Hematopoietic multipotent progenitor cell treated with erythropoietin and hydrocortisone succinate and interleukin-3 and kit ligand, for 8 days (in vitro differentiated cells): ENCODE data around the gene MARK3.
A peak's percentile ranks its signal among the peaks of the same experiment; 100 is the strongest.

ENCODE experiments used
- DNase-seq: peaks from one replicate; pipeline ENCODE4 v3.0.0-alpha.2; 2015

The MARK3 gene

DNA sequence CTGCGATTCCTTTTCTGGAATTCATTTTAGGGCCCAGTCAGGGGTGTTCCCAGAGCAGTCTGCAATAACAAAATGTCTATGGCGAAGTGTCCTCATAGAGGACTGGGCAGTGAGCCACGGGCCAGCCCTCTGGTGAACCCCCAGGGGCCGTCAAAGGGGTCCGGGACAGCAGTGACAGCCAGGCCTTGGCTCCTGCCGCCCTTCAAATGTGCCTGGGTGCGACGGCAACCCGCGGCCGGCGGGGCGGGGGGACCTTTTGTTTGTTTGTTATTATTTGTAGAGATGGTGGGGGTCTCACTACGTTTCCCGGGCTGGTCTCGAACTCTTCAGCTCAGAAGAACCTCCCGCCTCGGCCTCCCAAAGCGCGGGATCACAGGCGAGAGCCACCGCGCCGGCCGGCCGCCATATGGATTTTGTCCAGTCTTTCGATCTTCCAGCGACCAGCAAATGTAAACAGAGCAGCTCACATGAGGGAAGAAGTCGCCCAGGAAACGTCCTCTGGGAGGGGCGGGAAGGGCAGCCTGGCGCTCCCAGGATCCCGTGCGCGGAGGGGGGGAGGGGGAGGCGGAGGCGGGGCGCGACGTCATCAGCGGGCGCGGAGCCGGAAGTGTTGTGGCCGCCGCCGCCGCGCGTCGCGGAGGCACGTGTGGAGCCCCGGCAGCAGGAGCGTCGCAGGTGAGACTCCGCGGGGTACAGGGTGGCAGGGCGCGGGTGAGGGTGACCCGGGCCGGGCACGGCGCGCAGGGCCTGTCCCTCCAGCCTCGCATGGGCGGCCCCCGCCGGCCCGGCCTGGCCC lies 143.6 kb downstream of the MARK3 start, which contains the start of gene TRMT61A:
Gene TRMT61A (plus strand): TSS at position 610 of the 796 bp plus-strand sequence. CDS start 783 bp downstream, outside the sequence.
- peak; percentile 85 for DNase-seq

DNA sequence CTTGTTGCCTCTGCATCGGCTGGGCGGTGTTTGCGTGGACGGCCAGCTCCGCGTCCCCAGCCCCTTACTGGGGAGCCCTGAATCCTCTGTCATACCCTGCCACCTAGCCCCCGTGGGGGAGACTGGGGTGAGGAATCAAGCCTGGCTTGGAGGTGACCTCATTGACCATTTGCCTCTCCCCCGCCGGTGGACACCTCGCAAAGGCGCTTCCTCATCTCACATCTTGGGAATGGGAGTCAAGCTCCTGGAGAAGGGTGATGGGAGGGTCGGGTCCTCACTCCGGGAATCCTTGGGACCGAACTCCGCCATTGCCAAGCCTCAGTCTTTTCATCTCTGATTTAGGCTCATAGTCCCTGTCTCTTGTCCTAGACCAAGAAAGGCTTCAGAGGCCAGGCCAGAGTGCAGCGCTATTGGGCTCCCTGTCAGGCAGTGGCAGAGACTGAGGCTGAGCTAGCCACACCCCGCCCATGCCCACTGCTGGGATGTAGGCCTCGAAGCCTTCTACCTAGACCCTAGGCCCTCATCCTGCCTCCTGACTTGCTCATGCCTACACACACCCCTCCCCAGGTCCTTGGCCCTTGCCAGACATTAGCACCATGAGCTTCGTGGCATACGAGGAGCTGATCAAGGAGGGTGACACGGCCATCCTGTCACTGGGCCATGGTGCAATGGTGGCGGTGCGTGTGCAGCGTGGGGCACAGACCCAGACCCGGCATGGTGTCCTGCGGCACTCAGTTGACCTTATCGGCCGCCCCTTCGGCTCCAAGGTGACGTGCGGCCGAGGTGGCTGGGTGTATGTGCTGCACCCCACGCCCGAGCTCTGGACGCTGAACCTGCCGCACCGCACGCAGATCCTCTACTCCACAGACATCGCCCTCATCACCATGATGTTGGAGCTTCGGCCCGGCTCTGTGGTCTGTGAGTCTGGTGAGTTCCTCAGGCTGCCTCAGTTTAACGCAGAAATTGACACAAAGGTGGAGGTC lies 144.5 kb downstream of the MARK3 start:
- DNase-seq = no peak

GRCh38 chr14:103530390-103530789 lies 145.2 kb downstream of the MARK3 start:
- peak; percentile 50 for DNase-seq

- no peak for DNase-seq
Observed at GRCh38 chr14:103530831-103531230, 145.6 kb downstream of the MARK3 start.

DNA sequence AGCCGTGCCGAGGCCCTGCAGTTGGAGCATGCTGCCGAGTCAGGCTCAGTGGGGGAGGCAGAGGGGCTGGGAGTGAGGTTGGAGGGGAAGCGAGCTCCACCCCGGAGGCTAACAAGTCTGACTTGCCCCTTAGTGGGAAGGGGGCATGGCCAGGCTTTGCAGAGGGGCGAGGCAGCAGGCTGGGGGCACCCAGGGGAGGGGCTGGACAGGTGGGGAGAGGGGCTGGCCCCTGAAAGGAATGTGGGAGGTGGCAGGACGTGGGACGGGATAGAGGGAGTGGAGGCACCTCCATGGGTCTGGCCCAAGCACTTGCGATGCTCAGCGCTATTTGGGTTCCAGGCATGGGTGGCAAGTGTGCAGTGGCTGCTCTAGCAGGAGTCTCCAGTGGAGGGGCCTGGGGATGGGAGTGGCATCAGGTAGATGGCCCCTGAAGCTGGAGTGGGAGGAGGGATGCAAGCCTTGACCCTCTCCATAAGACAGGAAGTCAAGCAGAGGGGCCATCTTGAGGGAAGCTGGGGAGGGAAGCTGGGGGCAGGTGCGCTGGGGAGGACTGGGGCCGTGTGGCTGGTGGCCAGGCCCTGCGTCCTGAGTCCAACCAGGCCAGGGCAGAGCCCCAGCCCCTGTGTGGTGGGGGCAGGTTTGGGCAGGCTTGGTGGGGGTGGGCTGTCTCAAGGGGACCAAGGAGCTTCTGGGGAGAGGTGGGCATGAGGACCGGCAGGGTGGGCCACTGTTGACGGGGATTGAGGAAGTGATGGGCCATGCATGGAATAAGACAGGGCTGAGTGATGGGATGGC lies 146.4 kb downstream of the MARK3 start:
- no peak for DNase-seq

DNA sequence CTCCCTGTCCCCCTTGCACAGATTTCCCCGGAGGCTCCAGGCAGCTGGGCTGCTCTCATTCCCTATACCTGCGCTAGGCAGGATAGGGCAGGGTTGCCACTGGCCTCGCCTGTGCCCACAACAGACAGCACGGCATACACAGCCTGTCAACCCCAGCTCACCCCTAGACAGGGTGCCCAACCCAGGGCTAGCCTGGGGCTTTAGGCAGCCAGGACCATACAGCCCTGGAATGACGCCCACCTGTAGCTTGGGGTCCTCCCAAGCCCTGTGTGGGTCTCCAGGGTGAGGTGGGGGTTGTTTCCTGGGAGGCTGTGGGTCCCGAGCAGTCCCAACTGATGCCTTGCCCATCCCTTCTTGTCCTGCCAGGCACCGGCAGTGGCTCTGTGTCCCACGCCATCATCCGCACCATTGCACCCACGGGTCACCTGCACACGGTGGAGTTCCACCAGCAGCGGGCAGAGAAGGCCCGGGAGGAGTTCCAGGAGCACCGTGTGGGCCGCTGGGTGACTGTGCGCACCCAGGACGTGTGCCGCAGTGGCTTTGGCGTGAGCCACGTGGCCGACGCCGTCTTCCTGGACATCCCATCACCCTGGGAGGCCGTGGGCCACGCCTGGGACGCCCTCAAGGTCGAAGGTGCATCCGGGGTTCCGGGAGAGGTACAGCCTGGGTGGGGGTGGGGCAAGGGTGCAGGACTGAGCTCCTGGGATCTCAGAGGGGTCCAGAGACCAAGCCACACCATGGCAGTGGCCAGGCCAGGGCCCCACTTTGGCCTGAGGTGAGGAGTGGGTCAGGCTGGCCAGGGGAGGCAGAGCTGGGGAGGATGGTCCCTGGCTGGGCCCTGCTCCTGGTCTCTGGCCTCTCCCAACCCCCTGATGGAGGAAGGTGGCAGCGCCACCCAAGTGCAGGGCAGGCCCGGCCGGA lies 147.3 kb downstream of the MARK3 start:
- no peak for DNase-seq

DNA sequence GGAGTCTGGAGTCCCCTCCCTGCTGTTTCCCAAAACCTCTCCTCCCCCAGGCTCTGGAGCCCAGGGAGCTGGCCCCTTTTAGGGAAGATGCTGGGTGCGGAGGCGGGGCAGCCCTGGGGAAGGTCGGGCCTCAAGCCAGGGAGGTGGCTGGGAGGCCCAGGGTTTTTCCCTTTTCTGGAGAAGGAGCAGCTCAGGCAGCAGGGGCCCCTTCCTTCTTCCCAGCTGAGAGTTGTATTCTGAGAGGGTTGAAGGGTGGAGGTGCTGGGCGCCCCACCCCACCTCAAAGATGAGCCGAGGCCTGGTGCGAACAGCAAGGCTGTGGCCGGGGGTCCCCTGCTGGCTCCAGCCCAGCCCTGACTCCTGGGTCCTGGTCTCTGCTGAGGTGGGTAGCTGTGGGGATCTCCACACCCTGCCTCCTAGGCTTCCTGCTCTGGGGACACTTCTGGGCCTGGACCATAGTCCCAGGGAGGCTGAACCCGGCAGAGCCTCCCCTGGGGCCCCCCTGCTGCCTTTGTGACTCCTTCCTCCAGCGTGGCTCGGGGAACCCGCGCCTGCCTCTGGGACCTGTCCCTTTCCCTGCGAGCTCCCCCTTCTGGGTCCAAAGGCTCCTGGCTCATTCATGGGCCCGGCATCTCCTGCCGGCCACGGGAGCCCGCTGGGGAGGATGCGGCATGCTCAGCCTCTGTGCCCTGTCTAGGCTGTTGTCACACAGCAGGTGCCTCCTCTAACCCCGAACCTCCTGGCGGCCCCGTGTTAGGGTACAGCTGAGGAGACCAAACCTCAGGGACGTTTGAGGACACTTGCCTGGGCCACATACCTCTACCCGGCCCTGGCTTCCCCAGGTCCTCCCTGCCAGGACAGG lies 148.2 kb downstream of the MARK3 start:
- no peak for DNase-seq

DNA sequence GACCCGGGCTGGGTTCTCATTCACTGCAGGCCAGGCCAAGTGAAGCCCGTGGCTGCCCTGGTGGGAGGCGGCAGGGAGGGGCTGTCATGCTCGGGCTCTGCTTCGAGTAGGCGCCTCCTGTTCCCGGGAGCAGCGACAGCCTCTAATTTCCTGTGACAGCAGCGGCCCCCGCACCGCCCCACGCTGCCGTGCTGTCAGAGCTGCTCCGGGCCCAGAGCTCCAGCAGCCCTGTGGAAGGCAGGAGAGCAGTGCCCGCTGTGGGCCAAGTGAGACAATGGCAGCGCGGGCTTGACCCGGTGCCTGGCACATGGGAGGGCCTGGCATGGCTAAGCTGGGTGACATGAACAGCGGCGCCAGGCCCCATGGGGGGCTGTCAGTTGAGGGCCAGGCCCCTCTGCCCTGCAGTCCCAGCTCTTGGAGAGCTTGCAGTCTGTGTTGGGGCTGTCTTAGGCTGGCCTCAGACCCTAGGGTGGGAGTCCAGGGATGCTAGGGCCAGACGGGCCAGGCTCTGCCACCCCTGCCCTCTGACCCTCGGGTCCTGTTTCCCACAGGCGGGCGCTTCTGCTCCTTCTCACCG lies 148.9 kb downstream of the MARK3 start:
- no peak for DNase-seq

DNA sequence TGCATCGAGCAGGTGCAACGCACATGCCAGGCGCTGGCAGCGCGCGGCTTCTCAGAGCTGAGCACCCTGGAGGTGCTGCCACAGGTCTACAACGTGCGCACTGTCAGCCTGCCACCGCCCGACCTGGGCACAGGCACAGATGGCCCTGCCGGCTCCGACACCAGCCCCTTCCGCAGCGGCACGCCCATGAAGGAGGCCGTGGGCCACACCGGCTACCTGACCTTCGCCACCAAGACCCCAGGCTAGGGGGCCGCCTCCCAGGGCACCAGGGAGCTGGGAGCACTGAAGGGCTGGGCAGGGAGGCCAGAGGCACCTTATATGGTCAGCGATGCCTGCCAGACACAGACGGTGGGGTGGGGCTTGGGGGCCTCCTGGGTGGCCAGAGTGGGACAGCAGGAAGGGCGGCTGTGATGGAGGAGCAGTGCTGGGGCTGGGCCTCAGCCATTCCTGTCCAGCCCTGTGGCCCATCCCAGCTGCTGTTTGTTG lies 149.4 kb downstream of the MARK3 start:
- no peak for DNase-seq

GRCh38 chr14:103535081-103535890 lies 150.1 kb downstream of the MARK3 start:
- no peak for DNase-seq

GRCh38 chr14:103535891-103536565 lies 150.8 kb downstream of the MARK3 start:
- no peak for DNase-seq

DNA sequence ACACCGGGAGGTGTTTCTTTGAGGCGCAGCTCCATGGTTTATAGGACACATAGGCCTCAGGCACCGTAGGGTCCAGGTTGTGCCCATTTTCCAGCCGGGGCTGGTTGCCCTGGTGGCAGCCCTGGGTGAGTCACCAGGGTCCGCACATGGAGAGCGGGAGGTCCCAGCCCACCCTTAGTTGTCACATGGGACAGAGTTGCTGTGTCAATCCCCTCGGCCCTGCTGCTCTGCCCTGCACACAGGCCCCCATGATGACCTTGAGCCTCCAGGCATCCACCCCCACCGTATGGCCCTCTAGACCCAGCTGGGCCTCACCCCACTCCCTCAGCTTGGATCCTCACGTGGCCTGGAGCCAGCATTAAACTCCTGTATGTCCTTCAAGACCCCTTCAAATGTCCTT lies 151.5 kb downstream of the MARK3 start:
- no peak for DNase-seq

DNA sequence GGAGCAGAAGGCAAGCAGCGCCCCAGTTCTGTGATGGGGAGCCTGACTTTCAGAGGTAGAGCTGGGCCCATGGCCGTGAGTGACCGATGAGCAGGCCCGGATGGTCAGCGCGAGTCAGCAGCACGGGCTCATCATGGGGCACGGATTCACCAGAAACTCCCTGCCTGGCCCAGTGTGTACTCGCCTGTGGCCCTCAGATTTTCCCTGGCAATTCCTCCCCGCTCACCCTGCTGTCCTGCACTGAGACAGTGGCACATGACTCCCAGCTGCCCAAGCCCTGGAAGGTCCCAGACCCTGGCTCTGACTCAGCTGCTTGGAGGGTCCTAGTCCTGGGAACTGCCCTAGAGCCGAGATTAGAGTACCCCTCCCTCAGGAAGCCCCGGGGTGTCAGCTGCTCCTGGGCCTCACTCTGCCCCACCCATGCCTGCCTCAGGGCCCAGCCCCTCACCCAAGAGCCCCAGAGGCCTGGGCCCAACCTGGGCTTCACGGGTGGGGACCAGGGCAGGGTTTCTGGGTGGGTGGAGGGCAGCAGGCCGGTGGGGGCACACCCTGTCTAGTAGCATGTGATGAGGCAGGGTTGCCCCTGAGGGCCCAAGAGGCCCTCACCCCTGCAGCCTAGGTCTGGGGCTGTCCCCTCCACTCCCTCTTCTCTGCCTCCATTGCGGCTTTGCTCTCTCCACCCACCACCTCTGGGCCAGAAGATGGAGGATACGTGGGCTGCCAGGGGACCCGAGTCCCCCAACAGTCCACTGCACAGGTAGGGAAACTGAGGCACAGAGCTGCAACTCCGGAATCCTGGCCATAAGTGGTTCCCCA lies 152.2 kb downstream of the MARK3 start:
- no peak for DNase-seq

DNA sequence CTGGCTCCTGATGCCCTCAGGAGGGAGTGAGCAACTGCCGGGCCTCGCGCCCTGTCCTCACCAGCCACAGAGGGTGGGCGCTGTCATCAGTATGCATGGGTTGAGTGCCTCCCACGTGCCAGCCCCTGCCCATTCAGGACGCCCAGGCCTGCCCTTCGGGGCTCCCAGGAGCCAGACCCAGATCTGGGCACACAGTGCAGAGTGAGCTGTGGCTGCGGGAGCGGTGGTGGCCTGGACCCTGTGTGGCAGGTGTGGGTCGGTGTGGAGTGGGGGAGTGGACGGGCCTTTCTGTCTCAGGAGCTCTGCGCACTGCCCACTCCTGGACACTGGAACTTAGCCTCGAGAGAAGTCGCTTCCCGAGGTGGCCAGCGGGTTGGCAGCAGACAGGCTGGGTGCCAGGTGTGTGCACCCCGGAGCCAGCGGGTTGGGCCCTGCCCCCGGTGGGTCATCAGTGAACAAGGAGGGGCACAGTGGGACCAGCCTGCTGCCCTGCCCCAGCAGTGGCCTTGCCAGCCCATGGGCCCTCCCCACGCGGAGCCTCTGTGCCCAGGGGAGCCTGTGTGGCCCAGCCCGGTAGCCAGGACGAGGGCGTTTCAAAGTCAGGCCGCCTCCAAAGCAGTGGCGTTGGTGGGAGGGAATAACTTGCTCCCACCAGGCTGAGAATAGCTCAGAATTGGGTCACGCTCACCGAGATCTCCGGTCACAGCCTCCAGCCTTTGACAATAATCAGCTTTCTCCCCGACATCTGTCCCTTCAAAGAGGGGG lies 153.3 kb downstream of the MARK3 start:
- no peak for DNase-seq

DNA sequence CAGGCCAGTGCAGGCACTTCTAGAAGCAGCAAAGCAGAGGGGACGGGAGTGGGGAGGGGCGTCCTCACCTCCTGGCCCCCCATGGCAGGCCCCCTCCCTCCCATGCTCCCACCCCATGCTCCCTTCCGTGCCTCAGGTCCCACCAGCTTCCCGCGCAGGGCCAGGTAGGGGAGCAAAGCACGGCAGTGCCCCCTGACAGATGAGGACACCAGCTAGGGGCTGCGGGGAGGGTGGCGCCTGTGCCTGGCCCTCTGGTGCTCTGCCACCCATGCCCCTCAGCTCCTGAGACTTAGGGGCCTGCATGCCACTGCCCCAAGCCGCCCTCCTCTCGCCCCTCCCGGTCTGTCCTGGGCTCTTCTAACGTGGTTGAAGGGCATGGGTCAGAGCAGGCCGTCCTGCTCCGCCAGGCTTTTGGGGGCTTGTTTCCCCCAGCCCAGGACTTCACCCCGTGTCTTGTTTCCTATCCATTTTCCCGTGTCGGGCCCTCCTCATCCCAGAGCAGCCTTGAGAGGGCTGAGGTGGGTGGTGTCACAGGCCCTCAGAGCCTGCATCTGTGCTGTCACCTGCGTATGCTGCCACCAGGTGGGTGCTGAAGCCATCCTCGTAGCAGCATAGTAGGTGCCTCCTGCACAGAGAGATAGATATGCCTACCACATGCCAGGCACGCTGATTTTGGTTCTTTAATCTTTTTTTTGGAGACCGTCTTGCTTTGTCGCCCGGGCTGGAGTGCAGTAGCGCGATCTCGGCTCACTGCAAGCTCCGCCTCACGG lies 154.0 kb downstream of the MARK3 start:
- DNase-seq = no peak
